ENCODE data around the gene AUNIP. TPM values are rescaled to one million over a fixed set of nuclear protein-coding genes. Genes with fewer than 3 reads are reported as not detected.
A peak's percentile ranks its signal among the peaks of the same experiment; 100 is the strongest.

Gene AUNIP
- total RNA-seq, 1 donor from 2014 or later = 1.5 TPM

- TF ChIP-seq POLR2AphosphoS5 (IDR thresholded peaks at IDR 0.05; ENCODE audit: insufficient read depth in 1 of 2, low read depth in 1 of 2) (peak in 1 of 2 donors; percentile 44), POLR2A (IDR thresholded peaks at IDR 0.05) (no peak)
- TF ChIP-seq, protein P1, sequence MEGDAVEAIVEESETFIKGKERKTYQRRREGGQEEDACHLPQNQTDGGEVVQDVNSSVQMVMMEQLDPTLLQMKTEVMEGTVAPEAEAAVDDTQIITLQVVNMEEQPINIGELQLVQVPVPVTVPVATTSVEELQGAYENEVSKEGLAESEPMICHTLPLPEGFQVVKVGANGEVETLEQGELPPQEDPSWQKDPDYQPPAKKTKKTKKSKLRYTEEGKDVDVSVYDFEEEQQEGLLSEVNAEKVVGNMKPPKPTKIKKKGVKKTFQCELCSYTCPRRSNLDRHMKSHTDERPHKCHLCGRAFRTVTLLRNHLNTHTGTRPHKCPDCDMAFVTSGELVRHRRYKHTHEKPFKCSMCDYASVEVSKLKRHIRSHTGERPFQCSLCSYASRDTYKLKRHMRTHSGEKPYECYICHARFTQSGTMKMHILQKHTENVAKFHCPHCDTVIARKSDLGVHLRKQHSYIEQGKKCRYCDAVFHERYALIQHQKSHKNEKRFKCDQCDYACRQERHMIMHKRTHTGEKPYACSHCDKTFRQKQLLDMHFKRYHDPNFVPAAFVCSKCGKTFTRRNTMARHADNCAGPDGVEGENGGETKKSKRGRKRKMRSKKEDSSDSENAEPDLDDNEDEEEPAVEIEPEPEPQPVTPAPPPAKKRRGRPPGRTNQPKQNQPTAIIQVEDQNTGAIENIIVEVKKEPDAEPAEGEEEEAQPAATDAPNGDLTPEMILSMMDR (IDR thresholded peaks at IDR 0.05) = peak; percentile 68 to 94 (median 89)
- H3K27me3 ChIP-seq = no peaks in the 10 kb centered on the region
- peak in 1 of 2 donors; percentile 85 for DNase-seq (ENCODE audit: extremely low spot score in 2 of 2)
- no peaks in the 10 kb centered on the region for H3K9me3 ChIP-seq
- no peak overlapping the region for H3K4me3 ChIP-seq
- H3K4me1 ChIP-seq = peaks cover 22% of the 10 kb centered on the region
- intact Hi-C loops (cut with DNase I) = no loop called here
- H3K27ac ChIP-seq = no peak overlapping the region
- peaks cover 0 to 25% of the 10 kb centered on the region in 2 donors for H3K36me3 ChIP-seq
Observed at GRCh38 chr1:25810341-25811299, 48.6 kb downstream of the AUNIP start.

- Histone ChIP-seq H3K27me3 (no peaks in the 10 kb centered on the region), H3K4me3 (no peak overlapping the region), H3K36me3 (peaks cover 0 to 19% of the 10 kb centered on the region in 2 donors), H3K4me1 (peaks cover 29% of the 10 kb centered on the region), H3K9me3 (no peaks in the 10 kb centered on the region), H3K27ac (no peak overlapping the region)
- no peak for DNase-seq (ENCODE audit: extremely low spot score in 2 of 2)
- intact Hi-C loops (cut with DNase I) = no loop called here
- TF ChIP-seq POLR2AphosphoS5 (IDR thresholded peaks at IDR 0.05; ENCODE audit: insufficient read depth in 1 of 2, low read depth in 1 of 2) = no peak
- TF ChIP-seq POLR2A (IDR thresholded peaks at IDR 0.05) = no peak
- TF ChIP-seq, protein P1 (IDR thresholded peaks at IDR 0.05) = no peak
Observed at GRCh38 chr1:25809929-25810328, 49.3 kb downstream of the AUNIP start.

- intact Hi-C loops (cut with DNase I) = no loop called here
- TF ChIP-seq POLR2A (IDR thresholded peaks at IDR 0.05) = no peak
- TF ChIP-seq POLR2AphosphoS5 (IDR thresholded peaks at IDR 0.05; ENCODE audit: insufficient read depth in 1 of 2, low read depth in 1 of 2) = no peak
- TF ChIP-seq, protein P1 (IDR thresholded peaks at IDR 0.05) = no peak
- no peaks in the 10 kb centered on the region for H3K9me3 ChIP-seq
- H3K36me3 ChIP-seq = peaks cover 0 to 19% of the 10 kb centered on the region in 2 donors
- no peak for DNase-seq (ENCODE audit: extremely low spot score in 2 of 2)
- no peaks in the 10 kb centered on the region for H3K27me3 ChIP-seq
- H3K4me1 ChIP-seq = peaks cover 34% of the 10 kb centered on the region
- H3K27ac ChIP-seq = no peak overlapping the region
- H3K4me3 ChIP-seq = no peak overlapping the region
Observed at GRCh38 chr1:25809283-25809926, 49.9 kb downstream of the AUNIP start.

GRCh38 chr1:25808481-25809244 is 50.6 kb downstream of the AUNIP start:
- H3K4me3 ChIP-seq = no peak overlapping the region
- intact Hi-C loops (cut with DNase I) = no loop called here
- H3K9me3 ChIP-seq = no peaks in the 10 kb centered on the region
- peaks cover 41% of the 10 kb centered on the region for H3K4me1 ChIP-seq
- DNase-seq (ENCODE audit: extremely low spot score in 2 of 2) = no peak
- no peaks in the 10 kb centered on the region for H3K27me3 ChIP-seq
- H3K36me3 ChIP-seq = peaks cover 0 to 19% of the 10 kb centered on the region in 2 donors
- no peak overlapping the region for H3K27ac ChIP-seq
- no peak for TF ChIP-seq POLR2A (IDR thresholded peaks at IDR 0.05)
- TF ChIP-seq, protein P1 (IDR thresholded peaks at IDR 0.05) = no peak
- TF ChIP-seq POLR2AphosphoS5 (IDR thresholded peaks at IDR 0.05; ENCODE audit: insufficient read depth in 1 of 2, low read depth in 1 of 2) = no peak
